BJ (cell line): ENCODE results near the gene ICAM4. TPM values are rescaled to one million over a fixed set of nuclear protein-coding genes. Genes with fewer than 3 reads are reported as not detected.
A peak's percentile ranks its signal among the peaks of the same experiment; 100 is the strongest.

Experiments used
- CTCF ChIA-PET: fragments of 350-600 bp; formaldehyde crosslinking; extraction: SDS; loops from one replicate; lab custom pipeline; 2021; ENCODE audit warnings: antibody characterized with exemption, inconsistent platforms; lab: Yijun Ruan, JAX
- POLR2A ChIA-PET: fragments of 300-600 bp; sonication (Branson Sonifier 250); formaldehyde crosslinking; extraction: SDS; loops from one replicate; lab custom pipeline; 2021; ENCODE audit warnings: antibody characterized with exemption; lab: Charles Lee
- DNase-seq: peaks from one replicate; pipeline ENCODE4 v3.0.0-alpha.2; 2011; ENCODE audit warnings: low read depth
- H3K27me3 ChIP-seq: 2 replicates; pipeline ENCODE4 v1.6.0; 2011; ENCODE audit warnings: low read length; ENCODE audit not compliant: control insufficient read depth, insufficient read depth
- H3K36me3 ChIP-seq: 2 replicates; pipeline ENCODE4 v1.5.1; 2011; ENCODE audit warnings: low read length; ENCODE audit not compliant: control insufficient read depth, insufficient read depth
- H3K4me3 ChIP-seq: 2 replicates; pipeline ENCODE4 v1.5.1; 2011; ENCODE audit warnings: low read depth, mild to moderate bottlenecking, control low read depth, low read length
- polyA plus RNA-seq: library from polyadenylated mRNA; depleted of rRNA; stranded (reverse); fragments of >200 nt; gene quantifications from 2 replicates; pipeline ENCODE4 v1.2.3, GENCODE V29; 2011
- TF ChIP-seq, protein P1 (sequence below): IDR thresholded peaks from 2 replicates; pipeline ENCODE4 v1.5.1; 2011; ENCODE audit warnings: low read depth, mild to moderate bottlenecking, control low read depth, inconsistent platforms, low read length, moderate library complexity; ENCODE audit not compliant: insufficient read depth

Gene ICAM4
- polyA plus RNA-seq, 1 experiment, result 1.5 TPM

DNA sequence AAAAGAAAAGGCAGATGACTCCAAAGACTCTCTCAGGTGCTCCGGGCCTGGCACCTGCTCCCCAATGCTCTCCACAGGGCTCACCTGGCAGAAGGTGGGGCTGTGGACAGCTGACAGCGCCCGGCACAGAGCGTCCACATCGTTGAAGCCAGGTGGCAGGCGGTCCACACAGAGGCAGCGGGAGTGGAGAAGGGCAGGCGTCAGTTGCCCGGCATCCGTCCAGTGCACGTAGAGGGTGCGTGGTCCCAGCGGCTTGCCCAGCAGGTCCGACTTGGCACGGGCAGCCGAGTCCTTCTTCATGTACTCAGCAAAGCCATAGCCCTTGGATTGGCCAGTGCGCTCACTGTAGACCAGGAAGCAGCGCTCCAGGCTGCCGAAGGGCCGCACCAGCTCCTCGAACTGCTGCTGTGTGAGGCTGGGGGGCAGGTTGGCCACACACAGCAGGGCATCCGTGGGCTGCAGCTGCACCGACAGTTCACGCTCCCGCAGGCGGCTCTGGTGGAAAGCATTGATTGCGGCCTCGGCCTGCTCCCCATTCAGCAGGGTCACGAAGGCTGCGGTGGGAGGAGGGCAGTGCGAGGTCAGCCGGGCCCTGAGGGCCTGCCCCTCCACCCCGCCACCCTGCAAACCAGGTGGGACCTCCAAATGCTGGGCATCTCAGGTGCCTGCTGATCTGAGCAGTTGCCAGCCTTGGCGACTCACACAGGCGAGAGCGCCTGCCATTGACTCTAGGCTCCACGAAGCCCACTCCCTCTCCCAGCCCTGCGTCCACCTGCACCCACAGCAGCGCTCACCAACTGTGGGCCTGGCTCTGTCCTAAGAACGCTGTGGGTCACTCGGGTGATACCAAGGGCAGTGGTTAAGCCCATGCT, 42.0 kb downstream of the ICAM4 start:
- POLR2A ChIA-PET, result no interaction called here
- TF ChIP-seq, protein P1, sequence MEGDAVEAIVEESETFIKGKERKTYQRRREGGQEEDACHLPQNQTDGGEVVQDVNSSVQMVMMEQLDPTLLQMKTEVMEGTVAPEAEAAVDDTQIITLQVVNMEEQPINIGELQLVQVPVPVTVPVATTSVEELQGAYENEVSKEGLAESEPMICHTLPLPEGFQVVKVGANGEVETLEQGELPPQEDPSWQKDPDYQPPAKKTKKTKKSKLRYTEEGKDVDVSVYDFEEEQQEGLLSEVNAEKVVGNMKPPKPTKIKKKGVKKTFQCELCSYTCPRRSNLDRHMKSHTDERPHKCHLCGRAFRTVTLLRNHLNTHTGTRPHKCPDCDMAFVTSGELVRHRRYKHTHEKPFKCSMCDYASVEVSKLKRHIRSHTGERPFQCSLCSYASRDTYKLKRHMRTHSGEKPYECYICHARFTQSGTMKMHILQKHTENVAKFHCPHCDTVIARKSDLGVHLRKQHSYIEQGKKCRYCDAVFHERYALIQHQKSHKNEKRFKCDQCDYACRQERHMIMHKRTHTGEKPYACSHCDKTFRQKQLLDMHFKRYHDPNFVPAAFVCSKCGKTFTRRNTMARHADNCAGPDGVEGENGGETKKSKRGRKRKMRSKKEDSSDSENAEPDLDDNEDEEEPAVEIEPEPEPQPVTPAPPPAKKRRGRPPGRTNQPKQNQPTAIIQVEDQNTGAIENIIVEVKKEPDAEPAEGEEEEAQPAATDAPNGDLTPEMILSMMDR, result no peak
- Histone ChIP-seq H3K27me3 (no peaks in the 10 kb centered on the region), H3K36me3 (peaks cover 30% of the 10 kb centered on the region), H3K4me3 (no peak overlapping the region)
- DNase-seq, result no peak
- CTCF ChIA-PET, result no interaction called here

DNA sequence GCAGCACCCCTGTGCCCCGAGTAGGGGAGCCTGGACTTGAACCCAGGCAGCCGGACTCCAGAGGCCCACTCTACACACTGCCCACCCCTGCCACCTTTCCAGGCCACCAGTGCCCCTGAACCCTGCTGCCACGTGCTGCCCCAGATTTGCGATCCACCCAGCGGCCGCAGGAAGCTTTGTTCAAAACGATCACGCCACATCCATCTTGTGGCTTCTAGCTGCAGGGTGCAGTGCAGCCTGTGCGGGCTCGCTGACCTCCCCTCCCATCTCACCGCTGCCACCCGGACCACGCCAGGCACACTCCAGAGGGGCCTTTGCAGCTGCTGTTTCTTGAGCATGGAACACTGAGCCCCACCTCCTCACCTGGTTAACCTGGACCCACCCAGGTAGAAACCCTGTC, 42.8 kb downstream of the ICAM4 start:
- CTCF ChIA-PET, result no interaction called here
- Histone ChIP-seq H3K27me3 (no peaks in the 10 kb centered on the region), H3K36me3 (peaks cover 27% of the 10 kb centered on the region), H3K4me3 (no peak overlapping the region)
- DNase-seq, result no peak
- POLR2A ChIA-PET, result no interaction called here
- TF ChIP-seq, protein P1, result no peak

DNA sequence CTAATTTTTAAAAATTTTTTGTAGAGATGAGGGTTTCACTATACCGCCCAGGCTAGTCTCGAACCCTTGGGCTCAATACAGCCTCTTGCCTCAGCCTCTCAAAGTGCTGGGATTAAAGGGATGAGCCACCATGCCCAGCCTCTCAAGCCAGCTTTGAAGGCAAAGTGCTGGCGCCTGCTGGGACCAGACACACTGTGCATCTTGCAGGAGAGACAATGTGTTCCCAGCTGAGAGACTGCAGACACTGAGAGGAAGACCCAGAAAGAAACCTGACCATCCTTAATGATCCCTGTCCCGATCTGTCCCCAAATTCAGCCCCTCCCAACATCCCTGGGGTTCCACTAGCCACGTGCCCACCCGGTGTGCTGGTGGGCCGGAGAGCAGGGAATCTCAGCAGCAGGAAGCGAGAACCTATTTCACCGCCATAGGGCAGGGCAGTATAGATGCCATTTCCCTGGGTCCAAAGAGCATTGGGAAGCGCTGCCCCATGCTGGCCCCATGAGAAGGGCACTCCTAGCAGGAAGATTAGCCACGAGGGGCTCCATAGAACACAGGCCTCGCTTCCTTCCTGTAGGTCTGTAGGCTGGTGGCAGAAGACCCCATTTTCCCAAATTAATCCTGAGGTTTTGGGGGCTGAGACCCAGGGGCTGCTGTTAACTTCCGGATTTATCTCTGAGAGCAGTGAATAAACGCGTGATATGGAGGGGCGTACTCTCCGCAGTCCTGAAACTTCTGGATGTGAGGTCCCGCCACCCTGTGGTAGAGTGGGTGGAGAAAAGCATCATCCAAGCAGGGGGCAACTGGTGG, 45.6 kb downstream of the ICAM4 start:
- ChIA-PET POLR2A (no interaction called here), CTCF (interaction anchor here (1.7 kb wide), 1 partner anchor 61 kb away, joined by 7 read pairs; the partner anchor contains the start of gene ICAM1)
- TF ChIP-seq, protein P1, result no peak
- H3K27me3 ChIP-seq, result no peaks in the 10 kb centered on the region
- no peak for DNase-seq
- H3K36me3 ChIP-seq, result peaks cover 24% of the 10 kb centered on the region
- peak overlapping the region; percentile 97 for H3K4me3 ChIP-seq

DNA sequence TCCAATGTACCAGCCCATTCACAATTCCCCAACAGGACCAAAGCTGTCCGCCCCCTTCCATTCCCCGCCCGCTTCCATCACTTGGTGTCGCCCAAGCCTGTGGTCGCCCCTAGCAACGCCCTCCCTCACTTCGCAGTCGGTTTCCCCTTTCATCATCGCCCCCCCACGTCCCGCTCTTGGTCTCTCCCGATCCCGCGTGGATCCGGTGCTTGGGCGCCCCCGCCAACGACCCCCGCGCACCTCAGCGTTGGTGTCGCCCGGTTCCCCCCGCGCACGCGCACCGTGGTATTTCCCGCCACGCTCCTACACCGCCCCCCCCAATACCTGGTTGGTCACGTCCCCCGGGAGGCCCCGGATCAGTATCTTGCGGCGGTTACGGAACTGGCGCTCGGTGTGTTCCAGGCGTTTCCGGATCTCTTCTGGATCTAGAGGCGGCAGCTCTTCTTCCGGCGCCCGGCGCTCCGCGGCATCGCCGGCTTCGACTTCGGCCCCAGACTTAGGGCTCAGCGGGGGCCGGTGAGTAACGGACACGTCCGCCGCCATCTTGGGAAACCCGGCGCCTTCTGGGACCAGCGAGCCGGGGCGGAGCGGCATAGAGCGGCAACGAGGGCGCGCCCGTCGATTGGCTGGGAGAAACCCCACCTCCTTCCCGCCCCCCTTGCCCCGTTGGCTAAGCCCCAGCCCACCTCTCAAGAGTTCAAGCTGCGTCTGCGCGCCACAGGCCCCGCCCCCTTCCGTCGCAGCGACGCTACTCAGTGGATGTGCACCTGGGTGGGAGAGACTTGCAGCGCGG, 46.4 kb downstream of the ICAM4 start, which contains the start of gene RAVER1:
Gene RAVER1, minus strand, starts transcription at position 565 of the 793 bp plus-strand sequence. Its CDS starts 22 bp downstream, at position 543.
- DNase-seq, result peak; percentile 69
- Histone ChIP-seq H3K36me3 (peaks cover 16% of the 10 kb centered on the region), H3K4me3 (peak within 1 kb of the TSS; percentile 97), H3K27me3 (no peaks in the 10 kb centered on the region)
- TF ChIP-seq, protein P1, result peak; percentile 13; the same call in 1 of the 2 replicates
- POLR2A ChIA-PET, result interaction anchor here (0.5 to 1.0 kb wide), 7 partner anchors 12 to 1764 kb away, joined by 4 to 14 read pairs (median 8); no protein-coding TSS in a partner anchor
- CTCF ChIA-PET, result interaction anchor here (1.4 to 2.6 kb wide), 6 partner anchors 9 to 64 kb away, joined by 3 to 14 read pairs (median 6); partner anchors contain the start of gene ICAM1
